GM21825 (cell line): ENCODE results near the gene METTL26.

Experiments used
- ATAC-seq: cut with Tn5 transposase; IDR thresholded peaks from one replicate; pipeline ENCODE4 v1.9.1; 2021; ENCODE audit warnings: mild to moderate bottlenecking, moderate library complexity; ENCODE audit not compliant: unreplicated experiment

Gene METTL26

GRCh38 chr16:586047-586644 lies 50.0 kb downstream of the METTL26 start:
- no peak for ATAC-seq

- ATAC-seq = no peak
Observed at GRCh38 chr16:585351-585750, 50.8 kb downstream of the METTL26 start.
